A673 (cell line): ENCODE measurements around the gene PIGP. TPM values are rescaled to one million over a fixed set of nuclear protein-coding genes. Genes with fewer than 3 reads are reported as not detected.

Experiments used
- BruUV-seq: library from RNA; stranded (reverse); fragments of 400-500 nt; replicated peaks from 2 replicates; lab custom pipeline; 2021; lab: Mats Ljungman, UMichigan
- CTCF ChIA-PET: fragments of 300-600 bp; sonication (Branson Sonifier 250); formaldehyde crosslinking; loops from one replicate; lab custom pipeline; 2022; ENCODE audit warnings: antibody characterized with exemption; lab: Charles Lee
- POLR2A ChIA-PET: fragments of 300-600 bp; sonication (Branson Sonifier 250); formaldehyde crosslinking; loops from one replicate; lab custom pipeline; 2022; ENCODE audit warnings: antibody characterized with exemption; ENCODE audit not compliant: low non-redundant PET; lab: Charles Lee
- DNase-seq: peaks from one replicate; pipeline ENCODE4 v3.0.0-alpha.2; 2015; ENCODE audit warnings: low spot score
- H3K27ac ChIP-seq: fragments of 200-600 bp; sonication (generic); 2 replicates; pipeline ENCODE4 v1.5.1; 2016; ENCODE audit warnings: mixed run types, low read depth, mild to moderate bottlenecking, mixed read lengths, antibody characterized with exemption, low read length; ENCODE audit not compliant: poor library complexity, severe bottlenecking
- H3K27me3 ChIP-seq: fragments of 200-600 bp; sonication (generic); replicated peaks from 2 replicates; pipeline ENCODE4 v1.6.1; 2017; ENCODE audit warnings: mixed run types, low read depth, mild to moderate bottlenecking, mixed read lengths, antibody characterized with exemption, low read length; ENCODE audit not compliant: insufficient read depth, poor library complexity
- H3K36me3 ChIP-seq: fragments of 200-600 bp; sonication (generic); 2 replicates; pipeline ENCODE4 v1.6.1; 2016; ENCODE audit warnings: mixed run types, mild to moderate bottlenecking, mixed read lengths, antibody characterized with exemption, low read length; ENCODE audit not compliant: insufficient read depth, poor library complexity, severe bottlenecking
- H3K4me1 ChIP-seq: fragments of 200-600 bp; sonication (generic); 2 replicates; pipeline ENCODE4 v1.6.1; 2017; ENCODE audit warnings: mixed run types, mild to moderate bottlenecking, mixed read lengths, antibody characterized with exemption, low read length; ENCODE audit not compliant: insufficient read depth, poor library complexity, severe bottlenecking
- H3K4me3 ChIP-seq: fragments of 200-600 bp; sonication (generic); 2 replicates; pipeline ENCODE4 v1.5.1; 2016; ENCODE audit warnings: low read depth, mixed run types, mild to moderate bottlenecking, mixed read lengths, low read length; ENCODE audit not compliant: poor library complexity, severe bottlenecking
- H3K9me3 ChIP-seq: fragments of 200-600 bp; sonication (generic); 2 replicates; pipeline ENCODE4 v1.6.1; 2016; ENCODE audit warnings: mixed run types, low read depth, mild to moderate bottlenecking, mixed read lengths, antibody characterized with exemption, low read length; ENCODE audit not compliant: poor library complexity, severe bottlenecking
- CTCF ChIP-seq: fragments of 300-800, 200-600 bp; sonication (generic); conservative IDR thresholded peaks from 2 replicates; pipeline ENCODE4 v1.5.1; 2017; ENCODE audit warnings: low read depth, mild to moderate bottlenecking, antibody characterized with exemption, low read length, moderate library complexity, mixed read lengths
- EZH2 ChIP-seq: fragments of 200-600 bp; sonication (generic); IDR thresholded peaks from 2 replicates; pipeline ENCODE4 v1.6.1; 2017; ENCODE audit warnings: borderline replicate concordance, low read depth, mild to moderate bottlenecking, mixed read lengths, antibody characterized with exemption, low read length; ENCODE audit not compliant: poor library complexity, severe bottlenecking
- intact Hi-C: fragments of 100-400 bp; cut with micrococcal nuclease; formaldehyde crosslinking; loops from one replicate; pipeline ENCODE4 v1.10.0; 2022; ENCODE audit not compliant: unreplicated experiment
- total RNA-seq: library from RNA; stranded (reverse); gene quantifications from 2 replicates; pipeline ENCODE4 v1.2.3, GENCODE V29; 2021

PIGP gene
- total RNA-seq, 1 experiment from 2014 or later, result 30.7 TPM

- intact Hi-C loops, result no loop called here
- no TSS peak for BruUV-seq
- H3K4me1 ChIP-seq, result peaks cover 33% of the 10 kb centered on the region
- no peaks in the 10 kb centered on the region for H3K27me3 ChIP-seq
- POLR2A ChIA-PET, result no interaction called here
- no peak overlapping the region for H3K27ac ChIP-seq
- H3K4me3 ChIP-seq, result no peak overlapping the region
- CTCF ChIA-PET, result no interaction called here
- DNase-seq, result no peak
- no peak for TF ChIP-seq EZH2
- no peak for TF ChIP-seq CTCF
- no peaks in the 10 kb centered on the region for H3K9me3 ChIP-seq
- peaks cover 29% of the 10 kb centered on the region for H3K36me3 ChIP-seq
These were observed 9.4 kb downstream of the PIGP start for GRCh38 chr21:37063433-37063832.

- Histone ChIP-seq H3K4me1 (peaks cover 36% of the 10 kb centered on the region), H3K27ac (no peak overlapping the region), H3K4me3 (no peak overlapping the region), H3K27me3 (no peaks in the 10 kb centered on the region), H3K36me3 (peaks cover 20% of the 10 kb centered on the region), H3K9me3 (no peaks in the 10 kb centered on the region)
- ChIA-PET POLR2A (no interaction called here), CTCF (no interaction called here)
- TF ChIP-seq CTCF (no peak), EZH2 (no peak)
- intact Hi-C loops, result no loop called here
- no peak for DNase-seq
- no TSS peak for BruUV-seq
These were observed 10.3 kb downstream of the PIGP start for GRCh38 chr21:37062593-37062935.

- no peak overlapping the region for H3K4me3 ChIP-seq
- H3K27ac ChIP-seq, result no peak overlapping the region
- ChIA-PET CTCF (interaction anchor here (1.0 kb wide), 1 partner anchor 71 kb away, joined by 3 read pairs; no protein-coding TSS in a partner anchor), POLR2A (no interaction called here)
- peaks cover 18% of the 10 kb centered on the region for H3K36me3 ChIP-seq
- H3K27me3 ChIP-seq, result no peaks in the 10 kb centered on the region
- H3K4me1 ChIP-seq, result peaks cover 36% of the 10 kb centered on the region
- BruUV-seq, result no TSS peak
- no peaks in the 10 kb centered on the region for H3K9me3 ChIP-seq
- TF ChIP-seq CTCF, result no peak
- no peak for TF ChIP-seq EZH2
- intact Hi-C loops, result no loop called here
- DNase-seq, result no peak
These were observed 10.8 kb downstream of the PIGP start for GRCh38 chr21:37061926-37062592.
